Measurements from ENCODE around the gene EIF5AL1.
"Not testable (repeated sequence)": the region's sequence is repeated elsewhere in the genome, so short reads cannot be mapped to it uniquely, and the experiment has no call there.

EIF5AL1 gene

GRCh38 chr10:79533142-79533902, 21.0 kb downstream of the EIF5AL1 start:
- not testable (repeated sequence) for H3K4me1 ChIP-seq (ENCODE audit: insufficient read depth, low read length, severe bottlenecking); H3K79me2 ChIP-seq (ENCODE audit: insufficient read depth, low read length); H3K4me2 ChIP-seq (ENCODE audit: low read length); H4K20me1 ChIP-seq (ENCODE audit: insufficient read depth, low read length); H3F3A ChIP-seq (ENCODE audit: insufficient read depth, low read length); H2AFZ ChIP-seq (ENCODE audit: low read length); H3K9me2 ChIP-seq (ENCODE audit: low read depth, low read length); H3K27ac ChIP-seq (ENCODE audit: low read depth, low read length, poor library complexity, severe bottlenecking); H3K4me3 ChIP-seq (ENCODE audit: low read depth, low read length, poor library complexity, severe bottlenecking); H3K9me3 ChIP-seq (ENCODE audit: low read length); H3K36me3 ChIP-seq (ENCODE audit: insufficient read depth, low read length); H3K27me3 ChIP-seq (ENCODE audit: insufficient read depth, low read length); H3K9ac ChIP-seq (ENCODE audit: low read length)

DNA sequence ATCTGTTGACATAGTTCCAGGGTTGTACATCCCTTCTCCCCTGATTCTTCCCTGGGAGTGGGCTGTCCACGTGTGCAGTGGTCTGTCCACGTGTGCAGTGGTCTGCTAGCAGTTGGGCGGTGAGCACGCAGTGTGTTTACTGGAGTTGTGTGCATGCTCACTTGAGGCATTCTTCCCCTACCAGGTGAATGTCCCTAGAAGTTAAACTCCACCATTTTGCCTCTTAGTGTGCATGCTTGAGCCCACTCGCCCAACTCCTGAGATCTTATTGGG, 21.5 kb downstream of the EIF5AL1 start:
- H3F3A ChIP-seq (ENCODE audit: insufficient read depth, low read length); H3K27me3 ChIP-seq (ENCODE audit: insufficient read depth, low read length); H3K9ac ChIP-seq (ENCODE audit: low read length); H4K20me1 ChIP-seq (ENCODE audit: insufficient read depth, low read length); H3K9me3 ChIP-seq (ENCODE audit: low read length); H3K9me2 ChIP-seq (ENCODE audit: low read depth, low read length); H3K4me2 ChIP-seq (ENCODE audit: low read length); H3K4me3 ChIP-seq (ENCODE audit: low read depth, low read length, poor library complexity, severe bottlenecking); H3K79me2 ChIP-seq (ENCODE audit: insufficient read depth, low read length); H3K36me3 ChIP-seq (ENCODE audit: insufficient read depth, low read length); H2AFZ ChIP-seq (ENCODE audit: low read length); H3K4me1 ChIP-seq (ENCODE audit: insufficient read depth, low read length, severe bottlenecking); H3K27ac ChIP-seq (ENCODE audit: low read depth, low read length, poor library complexity, severe bottlenecking): not testable (repeated sequence)

- not testable (repeated sequence) for H3K4me3 ChIP-seq (ENCODE audit: low read depth, low read length, poor library complexity, severe bottlenecking); H3K4me2 ChIP-seq (ENCODE audit: low read length); H3K36me3 ChIP-seq (ENCODE audit: insufficient read depth, low read length); H3K79me2 ChIP-seq (ENCODE audit: insufficient read depth, low read length); H3K27me3 ChIP-seq (ENCODE audit: insufficient read depth, low read length); H3K9ac ChIP-seq (ENCODE audit: low read length); H4K20me1 ChIP-seq (ENCODE audit: insufficient read depth, low read length); H3F3A ChIP-seq (ENCODE audit: insufficient read depth, low read length); H3K4me1 ChIP-seq (ENCODE audit: insufficient read depth, low read length, severe bottlenecking); H3K9me3 ChIP-seq (ENCODE audit: low read length); H2AFZ ChIP-seq (ENCODE audit: low read length); H3K9me2 ChIP-seq (ENCODE audit: low read depth, low read length); H3K27ac ChIP-seq (ENCODE audit: low read depth, low read length, poor library complexity, severe bottlenecking)
Observed at GRCh38 chr10:79538311-79538710, 26.0 kb downstream of the EIF5AL1 start.

DNA sequence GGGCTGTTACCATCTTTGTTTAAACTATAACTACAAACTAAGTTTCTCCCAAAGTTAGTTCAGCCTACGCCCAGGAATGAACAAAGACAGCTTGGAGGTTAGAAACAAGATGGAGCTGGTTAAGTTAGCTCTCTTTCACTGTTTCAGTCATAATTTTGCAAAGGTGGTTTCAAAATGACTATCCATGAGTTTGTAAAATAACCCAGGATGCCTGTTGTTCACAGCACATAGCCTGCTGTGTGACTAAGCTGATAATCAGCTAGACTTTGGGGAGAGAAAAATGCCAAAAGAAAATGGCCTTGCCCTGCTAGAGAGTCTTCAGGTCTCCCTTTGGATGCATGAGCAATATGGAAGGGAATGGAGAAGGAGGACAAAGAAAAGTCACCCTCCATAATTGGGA, 28.6 kb downstream of the EIF5AL1 start:
- H3K9me3 ChIP-seq (ENCODE audit: low read length); H3K4me1 ChIP-seq (ENCODE audit: insufficient read depth, low read length, severe bottlenecking); H4K20me1 ChIP-seq (ENCODE audit: insufficient read depth, low read length); H3K27ac ChIP-seq (ENCODE audit: low read depth, low read length, poor library complexity, severe bottlenecking); H3K9me2 ChIP-seq (ENCODE audit: low read depth, low read length); H2AFZ ChIP-seq (ENCODE audit: low read length); H3K9ac ChIP-seq (ENCODE audit: low read length); H3K36me3 ChIP-seq (ENCODE audit: insufficient read depth, low read length); H3K4me3 ChIP-seq (ENCODE audit: low read depth, low read length, poor library complexity, severe bottlenecking); H3K27me3 ChIP-seq (ENCODE audit: insufficient read depth, low read length); H3K4me2 ChIP-seq (ENCODE audit: low read length); H3F3A ChIP-seq (ENCODE audit: insufficient read depth, low read length); H3K79me2 ChIP-seq (ENCODE audit: insufficient read depth, low read length): not testable (repeated sequence)

DNA sequence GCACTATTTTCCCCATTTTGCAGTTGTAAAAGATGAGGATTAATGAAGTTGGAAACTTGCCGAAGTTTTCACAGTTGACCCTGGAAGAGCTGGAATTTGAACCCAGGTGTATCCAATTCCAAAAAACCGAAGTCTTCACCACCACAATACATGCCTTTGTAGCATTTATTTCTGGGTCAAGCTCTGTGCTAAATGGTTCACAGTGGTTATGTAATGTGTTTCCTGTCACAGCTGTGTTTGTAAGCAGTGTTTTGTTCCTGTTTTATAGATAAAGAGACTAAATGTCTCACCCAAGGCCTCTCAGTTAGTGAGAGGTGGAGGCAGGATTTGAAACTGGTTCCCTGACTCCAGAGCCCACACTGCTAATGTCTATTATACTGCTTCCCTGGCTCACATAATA, 30.3 kb downstream of the EIF5AL1 start:
- Histone ChIP-seq H3K9ac (ENCODE audit: low read length) (no peak overlapping the region), H4K20me1 (ENCODE audit: insufficient read depth, low read length) (no peaks in the 10 kb centered on the region), H3K27ac (ENCODE audit: low read depth, low read length, poor library complexity, severe bottlenecking) (no peak overlapping the region), H3K4me1 (ENCODE audit: insufficient read depth, low read length, severe bottlenecking) (no peaks in the 10 kb centered on the region), H3K4me2 (ENCODE audit: low read length) (no peak overlapping the region), H3K36me3 (ENCODE audit: insufficient read depth, low read length) (no peaks in the 10 kb centered on the region), H3K27me3 (ENCODE audit: insufficient read depth, low read length) (no peaks in the 10 kb centered on the region), H3K9me2 (ENCODE audit: low read depth, low read length) (no peaks in the 10 kb centered on the region), H3K79me2 (ENCODE audit: insufficient read depth, low read length) (no peaks in the 10 kb centered on the region), H3K9me3 (ENCODE audit: low read length) (no peaks in the 10 kb centered on the region), H2AFZ (ENCODE audit: low read length) (no peak overlapping the region), H3K4me3 (ENCODE audit: low read depth, low read length, poor library complexity, severe bottlenecking) (no peak overlapping the region), H3F3A (ENCODE audit: insufficient read depth, low read length) (no peaks in the 10 kb centered on the region)
- no peak for TF ChIP-seq EZH2 (IDR thresholded peaks at IDR 0.05; ENCODE audit: borderline replicate concordance, low read length)
- TF ChIP-seq, protein P1, sequence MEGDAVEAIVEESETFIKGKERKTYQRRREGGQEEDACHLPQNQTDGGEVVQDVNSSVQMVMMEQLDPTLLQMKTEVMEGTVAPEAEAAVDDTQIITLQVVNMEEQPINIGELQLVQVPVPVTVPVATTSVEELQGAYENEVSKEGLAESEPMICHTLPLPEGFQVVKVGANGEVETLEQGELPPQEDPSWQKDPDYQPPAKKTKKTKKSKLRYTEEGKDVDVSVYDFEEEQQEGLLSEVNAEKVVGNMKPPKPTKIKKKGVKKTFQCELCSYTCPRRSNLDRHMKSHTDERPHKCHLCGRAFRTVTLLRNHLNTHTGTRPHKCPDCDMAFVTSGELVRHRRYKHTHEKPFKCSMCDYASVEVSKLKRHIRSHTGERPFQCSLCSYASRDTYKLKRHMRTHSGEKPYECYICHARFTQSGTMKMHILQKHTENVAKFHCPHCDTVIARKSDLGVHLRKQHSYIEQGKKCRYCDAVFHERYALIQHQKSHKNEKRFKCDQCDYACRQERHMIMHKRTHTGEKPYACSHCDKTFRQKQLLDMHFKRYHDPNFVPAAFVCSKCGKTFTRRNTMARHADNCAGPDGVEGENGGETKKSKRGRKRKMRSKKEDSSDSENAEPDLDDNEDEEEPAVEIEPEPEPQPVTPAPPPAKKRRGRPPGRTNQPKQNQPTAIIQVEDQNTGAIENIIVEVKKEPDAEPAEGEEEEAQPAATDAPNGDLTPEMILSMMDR (IDR thresholded peaks at IDR 0.05; ENCODE audit: low read length): no peak

- H3K79me2 ChIP-seq (ENCODE audit: insufficient read depth, low read length); H3K4me3 ChIP-seq (ENCODE audit: low read depth, low read length, poor library complexity, severe bottlenecking); H3K27ac ChIP-seq (ENCODE audit: low read depth, low read length, poor library complexity, severe bottlenecking); H3K27me3 ChIP-seq (ENCODE audit: insufficient read depth, low read length); H3K4me1 ChIP-seq (ENCODE audit: insufficient read depth, low read length, severe bottlenecking); H3F3A ChIP-seq (ENCODE audit: insufficient read depth, low read length); H3K9me2 ChIP-seq (ENCODE audit: low read depth, low read length); H3K9me3 ChIP-seq (ENCODE audit: low read length); H2AFZ ChIP-seq (ENCODE audit: low read length); H3K36me3 ChIP-seq (ENCODE audit: insufficient read depth, low read length); H3K4me2 ChIP-seq (ENCODE audit: low read length); H4K20me1 ChIP-seq (ENCODE audit: insufficient read depth, low read length); H3K9ac ChIP-seq (ENCODE audit: low read length): not testable (repeated sequence)
Observed at GRCh38 chr10:79544408-79544807, 32.1 kb downstream of the EIF5AL1 start.

GRCh38 chr10:79544926-79545659, 32.8 kb downstream of the EIF5AL1 start:
- not testable (repeated sequence) for H3K9me2 ChIP-seq (ENCODE audit: low read depth, low read length); H3K27me3 ChIP-seq (ENCODE audit: insufficient read depth, low read length); H3K9ac ChIP-seq (ENCODE audit: low read length); H4K20me1 ChIP-seq (ENCODE audit: insufficient read depth, low read length); H3K4me2 ChIP-seq (ENCODE audit: low read length); H3F3A ChIP-seq (ENCODE audit: insufficient read depth, low read length); H3K27ac ChIP-seq (ENCODE audit: low read depth, low read length, poor library complexity, severe bottlenecking); H3K9me3 ChIP-seq (ENCODE audit: low read length); H3K4me1 ChIP-seq (ENCODE audit: insufficient read depth, low read length, severe bottlenecking); H2AFZ ChIP-seq (ENCODE audit: low read length); H3K36me3 ChIP-seq (ENCODE audit: insufficient read depth, low read length); H3K4me3 ChIP-seq (ENCODE audit: low read depth, low read length, poor library complexity, severe bottlenecking); H3K79me2 ChIP-seq (ENCODE audit: insufficient read depth, low read length)

All from OCI-LY1 (cell line).